ENCODE data around the gene PNMT. TPM values are rescaled to one million over a fixed set of nuclear protein-coding genes. Genes with fewer than 3 reads are reported as not detected.

The PNMT gene
- total and polyA plus RNA-seq, 2 experiments from 2014 or later, result 1.9 to 2.5 TPM

DNA sequence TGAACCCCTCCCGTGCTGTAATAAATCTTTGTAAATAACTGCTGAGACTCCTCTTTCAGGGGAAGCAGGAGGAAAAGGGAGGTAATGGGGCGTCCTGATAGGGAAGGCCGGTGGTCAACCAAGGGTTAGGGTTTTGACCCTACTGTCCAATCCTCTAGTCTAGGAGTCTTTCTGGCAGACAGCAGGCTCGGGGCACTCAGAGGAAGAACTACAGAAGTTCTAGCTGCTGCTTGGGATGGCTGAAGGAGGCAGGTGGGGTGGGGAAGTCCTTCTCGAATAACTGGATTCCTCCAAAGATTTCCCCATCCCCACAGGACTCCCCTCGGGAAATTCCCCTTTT lies 31.7 kb upstream of the PNMT start:
- Histone ChIP-seq H2AFZ (peak overlapping the region; percentile 94), H3K79me2 (replicated peaks; ENCODE audit: insufficient read depth) (peaks cover 37% of the 10 kb centered on the region), H4K20me1 (replicated peaks; ENCODE audit: insufficient read depth) (peaks cover 18% of the 10 kb centered on the region), H3K4me2 (peak overlapping the region; percentile 96), H3K27ac (ENCODE audit: low read depth) (peak overlapping the region; percentile 74; the same call in 1 of the 2 replicates), H3K9me2 (ENCODE audit: insufficient read depth) (no peaks in the 10 kb centered on the region), H3K27me3 (ENCODE audit: insufficient read depth) (no peaks in the 10 kb centered on the region), H3K36me3 (ENCODE audit: insufficient read depth) (no peaks in the 10 kb centered on the region), H3F3A (replicated peaks; ENCODE audit: low read depth) (peaks cover 25% of the 10 kb centered on the region; the same call in 1 of the 2 replicates), H3K4me3 (peak overlapping the region; percentile 94), H3K4me1 (ENCODE audit: insufficient read depth) (peaks cover 61% of the 10 kb centered on the region)
- peaks cover 22% of the 10 kb centered on the region for H3K27me3 Mint-ChIP-seq (ENCODE audit: insufficient read depth, low read depth, poor library complexity)
- no peak for DNase-seq (ENCODE audit: low spot score)
- H3K36me3 Mint-ChIP-seq (ENCODE audit: low read depth), result no peaks in the 10 kb centered on the region; the same call in 2 of the 3 replicates
- ATAC-seq, result no peak
- peaks cover 75% of the 10 kb centered on the region for H3K4me1 Mint-ChIP-seq
- TF ChIP-seq, protein P1, sequence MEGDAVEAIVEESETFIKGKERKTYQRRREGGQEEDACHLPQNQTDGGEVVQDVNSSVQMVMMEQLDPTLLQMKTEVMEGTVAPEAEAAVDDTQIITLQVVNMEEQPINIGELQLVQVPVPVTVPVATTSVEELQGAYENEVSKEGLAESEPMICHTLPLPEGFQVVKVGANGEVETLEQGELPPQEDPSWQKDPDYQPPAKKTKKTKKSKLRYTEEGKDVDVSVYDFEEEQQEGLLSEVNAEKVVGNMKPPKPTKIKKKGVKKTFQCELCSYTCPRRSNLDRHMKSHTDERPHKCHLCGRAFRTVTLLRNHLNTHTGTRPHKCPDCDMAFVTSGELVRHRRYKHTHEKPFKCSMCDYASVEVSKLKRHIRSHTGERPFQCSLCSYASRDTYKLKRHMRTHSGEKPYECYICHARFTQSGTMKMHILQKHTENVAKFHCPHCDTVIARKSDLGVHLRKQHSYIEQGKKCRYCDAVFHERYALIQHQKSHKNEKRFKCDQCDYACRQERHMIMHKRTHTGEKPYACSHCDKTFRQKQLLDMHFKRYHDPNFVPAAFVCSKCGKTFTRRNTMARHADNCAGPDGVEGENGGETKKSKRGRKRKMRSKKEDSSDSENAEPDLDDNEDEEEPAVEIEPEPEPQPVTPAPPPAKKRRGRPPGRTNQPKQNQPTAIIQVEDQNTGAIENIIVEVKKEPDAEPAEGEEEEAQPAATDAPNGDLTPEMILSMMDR (conservative IDR thresholded peaks at IDR 0.05; ENCODE audit: low read depth in 2 of 2), result no peak
- no peak for TF ChIP-seq NANOG (IDR thresholded peaks at IDR 0.05; ENCODE audit: borderline replicate concordance)
- peak overlapping the region; percentile 82 for H3K4me3 Mint-ChIP-seq
- H3K9me3 Mint-ChIP-seq, result no peaks in the 10 kb centered on the region
- peak overlapping the region; percentile 51; the same call in 1 of the 2 replicates for H3K27ac Mint-ChIP-seq

GRCh38 chr17:39636927-39637736 lies 31.1 kb upstream of the PNMT start, which contains the start of gene STARD3:
Gene STARD3, plus strand, starts transcription at chr17:39637144. Its CDS starts 16,388 bp downstream, at chr17:39653532.
- peaks cover 43% of the 10 kb centered on the region for H3K79me2 ChIP-seq (replicated peaks; ENCODE audit: insufficient read depth)
- no peak for TF ChIP-seq ZNF331 (CRISPR knock-in tag; IDR thresholded peaks at IDR 0.05; ENCODE audit: low read depth)
- TF ChIP-seq STAT1 (IDR thresholded peaks at IDR 0.05; ENCODE audit: unreplicated experiment), result no peak
- TF ChIP-seq ZNF114 (CRISPR knock-in tag; IDR thresholded peaks at IDR 0.05), result no peak
- no peak for TF ChIP-seq EZH2 (IDR thresholded peaks at IDR 0.05; ENCODE audit: low read depth, unreplicated experiment)
- TF ChIP-seq EZH2phosphoT487 (IDR thresholded peaks at IDR 0.05; ENCODE audit: unreplicated experiment), result no peak
- peak; percentile 49; the same call in 1 of the 2 replicates for TF ChIP-seq CREB1 (CRISPR knock-in tag; IDR thresholded peaks at IDR 0.05; ENCODE audit: low read depth)
- TF ChIP-seq REST (IDR thresholded peaks at IDR 0.05; ENCODE audit: unreplicated experiment), result no peak
- TF ChIP-seq ETS1 (IDR thresholded peaks at IDR 0.05), result peak; percentile 49; the same call in 1 of the 2 replicates
- TF ChIP-seq, protein P1 (conservative IDR thresholded peaks at IDR 0.05; ENCODE audit: low read depth in 2 of 2), result peak in 1 of 2 experiments; percentile 17; a peak in 1 of 4 replicates
- TF ChIP-seq NANOG (IDR thresholded peaks at IDR 0.05; ENCODE audit: borderline replicate concordance), result no peak
- TF ChIP-seq POLR2AphosphoS5 (IDR thresholded peaks at IDR 0.05; ENCODE audit: low read depth), result peak; percentile 69
- TF ChIP-seq JUNB (IDR thresholded peaks at IDR 0.05; ENCODE audit: unreplicated experiment), result no peak

More at GRCh38 chr17:39636927-39637736, 31.1 kb upstream of the PNMT start, which contains the start of gene STARD3:
- H3K4me1 ChIP-seq (ENCODE audit: insufficient read depth), result peaks cover 57% of the 10 kb centered on the region
- no peaks in the 10 kb centered on the region for H3K9me2 ChIP-seq (ENCODE audit: insufficient read depth)
- Mint-ChIP-seq H3K4me3 (peak within 1 kb of the TSS; percentile 82), H3K4me1 (peaks cover 74% of the 10 kb centered on the region), H3K9me3 (no peaks in the 10 kb centered on the region), H3K27me3 (ENCODE audit: insufficient read depth, low read depth, poor library complexity) (peaks cover 18% of the 10 kb centered on the region), H3K36me3 (ENCODE audit: low read depth) (no peaks in the 10 kb centered on the region; the same call in 2 of the 3 replicates), H3K27ac (peak within 1 kb of the TSS; percentile 51)
- H3K27ac ChIP-seq (ENCODE audit: low read depth), result peak within 1 kb of the TSS; percentile 74; the same call in 1 of the 2 replicates
- peak within 1 kb of the TSS; percentile 94 for H2AFZ ChIP-seq
- ATAC-seq (peak; percentile 86), DNase-seq (ENCODE audit: low spot score) (peak; percentile 95)
- H3K4me3 ChIP-seq, result peak within 1 kb of the TSS; percentile 94
- H3K4me2 ChIP-seq, result peak within 1 kb of the TSS; percentile 96
- H3F3A ChIP-seq (replicated peaks; ENCODE audit: low read depth), result peaks cover 25% of the 10 kb centered on the region; the same call in 1 of the 2 replicates
- peaks cover 18% of the 10 kb centered on the region for H4K20me1 ChIP-seq (replicated peaks; ENCODE audit: insufficient read depth)
- H3K27me3 ChIP-seq (ENCODE audit: insufficient read depth), result no peaks in the 10 kb centered on the region
- no peaks in the 10 kb centered on the region for H3K36me3 ChIP-seq (ENCODE audit: insufficient read depth)
